Sigmoid colon (tissue), 7 donors: ENCODE measurements around the gene TSPAN9. TPM values are rescaled to one million over a fixed set of nuclear protein-coding genes. Genes with fewer than 3 reads are reported as not detected.

ENCODE experiments used
- DNase-seq: peaks from one replicate; pipeline ENCODE4 v3.0.0-alpha.2; 2019
- H3K27ac ChIP-seq, 4 donors: fragments of 200-600 bp; sonication (generic); one replicate each; pipeline ENCODE4 v1.5.1; 2016 to 2019; ENCODE audit warnings: mild to moderate bottlenecking in 1 of 4
- H3K27me3 ChIP-seq, 3 donors: fragments of 200-600 bp; sonication (generic); one replicate each; pipeline ENCODE4 v1.5.1; 2019; ENCODE audit warnings: mild to moderate bottlenecking in 1 of 3
- H3K36me3 ChIP-seq, 4 donors: fragments of 200-600 bp; sonication (generic); one replicate each; pipeline ENCODE4 v1.5.1; 2016 to 2019
- H3K4me1 ChIP-seq, 4 donors: fragments of 200-600 bp; sonication (generic); one replicate each; pipeline ENCODE4 v1.5.1; 2017 to 2019
- H3K4me3 ChIP-seq, 4 donors: fragments of 200-600 bp; sonication (generic); one replicate each; pipeline ENCODE4 v1.5.1; 2017 to 2019; ENCODE audit warnings: mild to moderate bottlenecking in 2 of 4, moderate library complexity in 1 of 4
- H3K9me3 ChIP-seq, 4 donors: fragments of 200-600 bp in 3 of 4; sonication (generic) in 3 of 4; one replicate each; pipeline versions ENCODE4 v1.5.1 to v1.6.1; 2013 to 2019
- EP300 ChIP-seq, 4 donors: sonication (generic); formaldehyde crosslinking; IDR thresholded peaks; one replicate each; pipeline ENCODE4 v1.6.1; 2017; ENCODE audit warnings: antibody characterized with exemption in 4 of 4
- POLR2A ChIP-seq, 2 donors: fragments of 450-650 bp; IDR thresholded peaks; one replicate each; pipeline ENCODE4 v1.6.1; 2016; ENCODE audit warnings: antibody characterized with exemption in 2 of 2, mild to moderate bottlenecking in 2 of 2, moderate library complexity in 2 of 2
- POLR2AphosphoS5 ChIP-seq, 4 donors: sonication (generic); formaldehyde crosslinking; IDR thresholded peaks; one replicate each; pipeline ENCODE4 v1.6.1; 2017; ENCODE audit warnings: antibody characterized with exemption in 4 of 4
- WGBS, 2 donors: extraction: QIAGEN DNeasy Blood & Tissue Kit; methylation state at CpG; one replicate each; pipeline ENCODE4 v1.1.7; 2013; 5-methylcytosine and 5-hydroxymethylcytosine counted together
- intact Hi-C: fragments of 100-400 bp; cut with DNase I; formaldehyde crosslinking; loops from one replicate; pipeline ENCODE4 v1.15.1; 2023
- polyA plus RNA-seq, 3 donors: library from polyadenylated mRNA; stranded (reverse); fragments of 200-250 nt; gene quantifications; one replicate each; pipeline ENCODE4 v1.2.3, GENCODE V29; 2013
- total RNA-seq, 4 donors: library from RNA; depleted of rRNA; stranded (reverse); fragments of >200 nt; gene quantifications; one replicate each; pipeline ENCODE4 v1.1.0, GENCODE V29; 2016
- TF ChIP-seq, protein P1 (sequence below), 4 experiments: fragments of 450-650 bp in 3 of 4; fragments of 200-600 bp in 1 of 4; IDR thresholded peaks; one replicate each; pipeline ENCODE4 v1.5.1; 2016 to 2019; ENCODE audit warnings: antibody characterized with exemption in 4 of 4, mild to moderate bottlenecking in 3 of 4, moderate library complexity in 2 of 4
- donor health status: healthy with polysubstance abuse.
- donor health status: Bipolar disorder and iron deficiency.
- donor health status: healthy.

The TSPAN9 gene
- total and polyA plus RNA-seq, 7 donors: 0.92 to 28.0 (median 18.2) TPM

DNA sequence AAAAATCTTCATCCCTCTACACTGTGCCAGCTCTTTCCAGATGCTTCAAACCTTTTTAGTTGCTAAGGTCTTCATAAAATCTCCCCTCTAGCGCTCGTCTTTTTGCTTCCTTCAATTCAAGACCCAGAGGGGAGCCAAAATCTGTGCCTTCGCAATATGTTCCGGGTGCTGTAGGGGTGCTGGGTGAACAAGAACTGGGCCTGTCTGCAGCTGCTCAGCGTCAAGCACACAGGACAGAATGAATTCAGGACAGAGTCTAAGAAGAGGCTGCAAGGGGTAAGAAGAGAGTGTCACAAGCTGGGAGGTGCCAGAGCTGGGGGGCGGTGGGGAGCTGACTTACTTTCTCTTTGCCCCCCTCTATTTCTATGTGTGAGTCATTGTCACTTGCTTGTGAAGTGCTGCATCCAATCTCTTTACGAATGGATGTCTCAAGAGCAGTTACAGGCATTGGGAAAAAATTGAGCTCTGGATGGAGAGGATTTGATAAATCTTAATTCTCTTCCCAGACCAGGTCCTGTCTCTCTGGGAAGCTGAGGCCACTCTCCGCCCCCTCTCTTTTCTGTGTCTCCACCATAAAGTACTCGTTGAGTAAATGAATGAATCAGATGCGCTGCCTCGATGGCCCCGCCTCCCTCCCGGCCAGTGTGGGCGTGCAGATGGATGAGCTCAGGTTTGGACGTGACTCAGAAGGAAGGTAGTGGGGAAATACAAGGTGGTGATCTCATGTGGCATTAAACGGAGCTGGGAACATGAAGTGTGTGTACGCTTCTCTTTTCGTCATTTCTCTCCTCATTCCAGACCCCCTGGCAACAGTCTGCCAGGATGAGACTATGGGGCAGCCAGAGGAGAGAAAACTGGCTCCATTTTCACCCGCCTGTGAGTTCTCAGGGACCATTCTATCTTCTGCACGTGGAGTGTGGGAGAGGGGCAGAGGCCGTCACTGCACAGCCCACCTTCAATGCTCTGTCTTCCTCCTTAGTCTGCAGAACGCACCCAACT is 91.3 kb downstream of the TSPAN9 start:
- 70 to 72% methylated on average over 22 of the region's 22 CpGs for WGBS, 2 donors
- no peak overlapping the region for H3K4me3 ChIP-seq
- TF ChIP-seq, protein P1, sequence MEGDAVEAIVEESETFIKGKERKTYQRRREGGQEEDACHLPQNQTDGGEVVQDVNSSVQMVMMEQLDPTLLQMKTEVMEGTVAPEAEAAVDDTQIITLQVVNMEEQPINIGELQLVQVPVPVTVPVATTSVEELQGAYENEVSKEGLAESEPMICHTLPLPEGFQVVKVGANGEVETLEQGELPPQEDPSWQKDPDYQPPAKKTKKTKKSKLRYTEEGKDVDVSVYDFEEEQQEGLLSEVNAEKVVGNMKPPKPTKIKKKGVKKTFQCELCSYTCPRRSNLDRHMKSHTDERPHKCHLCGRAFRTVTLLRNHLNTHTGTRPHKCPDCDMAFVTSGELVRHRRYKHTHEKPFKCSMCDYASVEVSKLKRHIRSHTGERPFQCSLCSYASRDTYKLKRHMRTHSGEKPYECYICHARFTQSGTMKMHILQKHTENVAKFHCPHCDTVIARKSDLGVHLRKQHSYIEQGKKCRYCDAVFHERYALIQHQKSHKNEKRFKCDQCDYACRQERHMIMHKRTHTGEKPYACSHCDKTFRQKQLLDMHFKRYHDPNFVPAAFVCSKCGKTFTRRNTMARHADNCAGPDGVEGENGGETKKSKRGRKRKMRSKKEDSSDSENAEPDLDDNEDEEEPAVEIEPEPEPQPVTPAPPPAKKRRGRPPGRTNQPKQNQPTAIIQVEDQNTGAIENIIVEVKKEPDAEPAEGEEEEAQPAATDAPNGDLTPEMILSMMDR (IDR thresholded peaks at IDR 0.05): no peak
- TF ChIP-seq POLR2AphosphoS5 (IDR thresholded peaks at IDR 0.05): no peak
- intact Hi-C loops: no loop called here
- DNase-seq: no peak
- peaks cover 0 to 15% (median 6%) of the 10 kb centered on the region in 4 donors for H3K4me1 ChIP-seq
- H3K27ac ChIP-seq: no peak overlapping the region
- no peaks in the 10 kb centered on the region for H3K36me3 ChIP-seq
- H3K27me3 ChIP-seq: no peaks in the 10 kb centered on the region
- no peaks in the 10 kb centered on the region for H3K9me3 ChIP-seq

DNA sequence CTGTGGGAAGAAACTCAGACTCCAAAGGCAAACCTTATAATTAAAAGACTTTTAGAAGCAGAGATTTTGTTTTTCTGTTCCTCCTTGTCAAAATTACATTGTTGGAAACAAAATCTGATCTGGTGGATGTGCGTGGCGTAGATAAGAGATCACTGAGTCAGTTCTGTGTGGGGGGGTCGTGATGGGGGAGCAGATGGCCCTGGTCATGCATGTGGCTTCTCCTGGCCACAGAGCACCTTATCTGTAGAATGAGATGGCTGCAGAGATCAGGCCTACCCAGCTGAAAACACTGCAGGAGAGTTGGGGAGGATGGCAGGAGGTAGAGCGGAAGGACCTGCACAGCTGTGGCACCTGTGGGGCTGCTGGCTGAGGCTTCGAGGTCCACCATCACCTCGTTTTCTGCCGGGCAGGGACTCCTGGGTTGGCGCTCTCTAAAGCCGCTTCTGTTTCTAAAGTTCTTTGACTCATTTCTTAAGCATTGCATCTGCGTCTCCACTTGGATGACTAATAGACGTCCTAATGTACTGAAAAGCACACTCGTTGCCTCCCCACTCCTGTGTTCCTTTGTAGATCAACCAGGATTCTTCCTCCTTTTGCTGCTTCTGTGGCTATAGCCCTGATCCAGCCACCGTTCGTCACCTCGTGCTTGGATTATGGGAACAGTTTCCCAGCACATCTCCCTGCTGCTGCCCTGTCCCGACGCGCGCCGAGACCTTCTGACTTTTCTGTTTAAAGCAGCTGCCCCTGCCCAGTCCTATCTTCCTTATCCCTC is 93.4 kb downstream of the TSPAN9 start:
- Histone ChIP-seq H3K27ac (no peak overlapping the region), H3K36me3 (no peaks in the 10 kb centered on the region), H3K4me3 (no peak overlapping the region), H3K9me3 (no peaks in the 10 kb centered on the region), H3K4me1 (peaks cover 0 to 15% (median 6%) of the 10 kb centered on the region in 4 donors), H3K27me3 (no peaks in the 10 kb centered on the region)
- intact Hi-C loops: no loop called here
- TF ChIP-seq POLR2A (IDR thresholded peaks at IDR 0.05): no peak
- TF ChIP-seq EP300 (IDR thresholded peaks at IDR 0.05): no peak
- TF ChIP-seq POLR2AphosphoS5 (IDR thresholded peaks at IDR 0.05): no peak
- TF ChIP-seq, protein P1 (IDR thresholded peaks at IDR 0.05): no peak
- WGBS, 2 donors: 87 to 88% methylated on average over 20 of the region's 20 CpGs
- DNase-seq: no peak

DNA sequence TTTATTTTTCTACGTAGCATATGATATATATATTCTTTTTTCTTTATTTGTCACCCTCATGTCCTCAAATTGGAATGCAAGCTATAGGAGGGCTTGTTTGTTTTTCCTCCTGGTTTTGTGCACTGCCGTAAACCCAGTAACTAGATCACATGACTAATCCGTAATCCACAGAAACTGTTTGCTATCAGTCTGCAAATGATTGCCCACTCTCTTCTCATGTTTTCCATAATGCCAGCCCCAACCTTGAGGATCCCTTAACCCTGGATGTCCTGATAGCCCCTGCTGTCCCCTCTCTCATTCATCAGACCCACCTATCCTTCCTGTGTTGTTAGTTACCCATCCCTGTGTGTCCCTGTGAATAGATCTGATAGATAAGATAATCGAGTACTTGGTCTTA is 94.0 kb downstream of the TSPAN9 start:
- intact Hi-C loops: no loop called here
- TF ChIP-seq EP300 (IDR thresholded peaks at IDR 0.05): no peak
- TF ChIP-seq, protein P1 (IDR thresholded peaks at IDR 0.05): no peak
- no peak for TF ChIP-seq POLR2AphosphoS5 (IDR thresholded peaks at IDR 0.05)
- no peak for TF ChIP-seq POLR2A (IDR thresholded peaks at IDR 0.05)
- no peaks in the 10 kb centered on the region for H3K27me3 ChIP-seq
- DNase-seq: no peak
- no peak overlapping the region for H3K27ac ChIP-seq
- H3K4me1 ChIP-seq: peaks cover 0 to 15% (median 6%) of the 10 kb centered on the region in 4 donors
- 43 to 47% methylated on average over 4 of the region's 4 CpGs for WGBS, 2 donors
- no peaks in the 10 kb centered on the region for H3K9me3 ChIP-seq
- no peak overlapping the region for H3K4me3 ChIP-seq
- no peaks in the 10 kb centered on the region for H3K36me3 ChIP-seq

DNA sequence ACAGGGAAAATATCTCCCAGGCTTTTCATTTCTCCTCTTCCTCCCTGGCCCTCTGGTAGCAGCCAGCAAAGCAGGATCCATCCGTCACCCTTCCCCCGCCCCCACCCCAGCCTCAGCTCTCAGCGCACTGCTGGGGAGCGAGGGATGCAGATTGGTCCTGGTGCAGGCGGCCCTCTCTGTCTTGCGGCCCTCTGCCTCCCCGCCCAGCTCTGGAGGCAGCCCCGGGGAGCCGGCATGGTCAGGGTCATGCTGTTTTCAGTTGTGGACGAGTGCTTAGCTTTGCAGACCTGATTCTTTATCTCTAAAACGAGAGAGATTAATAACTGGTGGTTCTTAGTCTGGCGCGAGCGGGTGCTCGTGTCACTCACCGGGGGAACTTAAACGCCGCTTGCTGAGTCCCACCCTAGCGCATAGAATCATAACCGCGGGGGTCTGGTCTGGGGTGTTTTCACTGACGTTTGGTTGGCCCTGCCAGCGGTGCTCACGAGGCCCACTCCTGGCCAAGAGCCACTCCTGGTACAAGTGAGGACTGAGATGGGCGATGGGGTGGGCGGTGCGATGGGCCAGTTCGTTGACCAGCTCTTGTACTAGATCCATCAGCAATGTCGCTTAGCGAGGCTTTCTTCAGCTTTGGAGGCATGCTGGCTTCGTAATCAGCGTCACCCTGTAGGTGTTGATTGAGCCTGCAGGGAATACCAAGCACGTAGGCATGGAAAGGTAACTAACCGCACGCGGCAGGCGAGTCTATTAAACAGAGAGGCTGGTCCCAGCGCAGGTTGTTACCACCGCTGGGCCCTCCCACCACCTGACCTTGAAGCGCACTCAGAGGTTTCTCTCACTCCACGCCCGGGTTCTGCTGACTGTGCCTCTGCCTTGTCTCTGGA is 95.2 kb downstream of the TSPAN9 start:
- peaks cover 0 to 15% (median 6%) of the 10 kb centered on the region in 4 donors for H3K4me1 ChIP-seq
- H3K4me3 ChIP-seq: no peak overlapping the region
- H3K27ac ChIP-seq: no peak overlapping the region
- intact Hi-C loops: no loop called here
- no peaks in the 10 kb centered on the region for H3K9me3 ChIP-seq
- H3K27me3 ChIP-seq: no peaks in the 10 kb centered on the region
- no peaks in the 10 kb centered on the region for H3K36me3 ChIP-seq
- TF ChIP-seq POLR2AphosphoS5 (IDR thresholded peaks at IDR 0.05) (no peak), EP300 (IDR thresholded peaks at IDR 0.05) (no peak), POLR2A (IDR thresholded peaks at IDR 0.05) (no peak)
- TF ChIP-seq, protein P1 (IDR thresholded peaks at IDR 0.05): no peak
- WGBS, 2 donors: 86 to 90% methylated on average over 42 of the region's 42 CpGs
- DNase-seq: no peak
